Fibroblast of skin of left quadriceps (primary cell): ENCODE data around the gene BAIAP3.
"Not testable (repeated sequence)": the region's sequence is repeated elsewhere in the genome, so short reads cannot be mapped to it uniquely, and the experiment has no call there.

ENCODE experiments used
- DNase-seq, 2 experiments: peaks; one replicate each; pipeline ENCODE4 v3.0.0-alpha.2; 2013; ENCODE audit warnings: low read depth in 2 of 2

BAIAP3 gene, protein sequence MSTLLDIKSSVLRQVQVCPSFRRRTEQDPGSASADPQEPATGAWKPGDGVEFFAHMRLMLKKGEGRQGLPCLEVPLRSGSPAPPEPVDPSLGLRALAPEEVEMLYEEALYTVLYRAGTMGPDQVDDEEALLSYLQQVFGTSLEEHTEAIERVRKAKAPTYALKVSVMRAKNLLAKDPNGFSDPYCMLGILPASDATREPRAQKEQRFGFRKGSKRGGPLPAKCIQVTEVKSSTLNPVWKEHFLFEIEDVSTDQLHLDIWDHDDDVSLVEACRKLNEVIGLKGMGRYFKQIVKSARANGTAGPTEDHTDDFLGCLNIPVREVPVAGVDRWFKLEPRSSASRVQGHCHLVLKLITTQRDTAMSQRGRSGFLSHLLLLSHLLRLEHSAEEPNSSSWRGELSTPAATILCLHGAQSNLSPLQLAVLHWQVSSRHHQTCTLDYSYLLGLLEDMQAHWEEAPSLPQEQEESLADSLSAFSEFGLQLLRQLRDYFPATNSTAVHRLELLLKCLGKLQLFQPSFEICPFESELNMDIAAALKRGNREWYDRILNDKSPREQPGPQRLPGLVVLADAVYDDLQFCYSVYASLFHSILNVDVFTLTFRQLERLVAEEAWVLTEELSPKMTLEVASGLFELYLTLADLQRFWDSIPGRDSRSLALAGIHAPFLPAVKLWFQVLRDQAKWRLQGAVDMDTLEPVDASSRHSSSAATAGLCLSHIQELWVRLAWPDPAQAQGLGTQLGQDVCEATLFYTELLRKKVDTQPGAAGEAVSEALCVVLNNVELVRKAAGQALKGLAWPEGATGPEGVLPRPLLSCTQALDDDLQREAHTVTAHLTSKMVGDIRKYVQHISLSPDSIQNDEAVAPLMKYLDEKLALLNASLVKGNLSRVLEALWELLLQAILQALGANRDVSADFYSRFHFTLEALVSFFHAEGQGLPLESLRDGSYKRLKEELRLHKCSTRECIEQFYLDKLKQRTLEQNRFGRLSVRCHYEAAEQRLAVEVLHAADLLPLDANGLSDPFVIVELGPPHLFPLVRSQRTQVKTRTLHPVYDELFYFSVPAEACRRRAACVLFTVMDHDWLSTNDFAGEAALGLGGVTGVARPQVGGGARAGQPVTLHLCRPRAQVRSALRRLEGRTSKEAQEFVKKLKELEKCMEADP

DNA sequence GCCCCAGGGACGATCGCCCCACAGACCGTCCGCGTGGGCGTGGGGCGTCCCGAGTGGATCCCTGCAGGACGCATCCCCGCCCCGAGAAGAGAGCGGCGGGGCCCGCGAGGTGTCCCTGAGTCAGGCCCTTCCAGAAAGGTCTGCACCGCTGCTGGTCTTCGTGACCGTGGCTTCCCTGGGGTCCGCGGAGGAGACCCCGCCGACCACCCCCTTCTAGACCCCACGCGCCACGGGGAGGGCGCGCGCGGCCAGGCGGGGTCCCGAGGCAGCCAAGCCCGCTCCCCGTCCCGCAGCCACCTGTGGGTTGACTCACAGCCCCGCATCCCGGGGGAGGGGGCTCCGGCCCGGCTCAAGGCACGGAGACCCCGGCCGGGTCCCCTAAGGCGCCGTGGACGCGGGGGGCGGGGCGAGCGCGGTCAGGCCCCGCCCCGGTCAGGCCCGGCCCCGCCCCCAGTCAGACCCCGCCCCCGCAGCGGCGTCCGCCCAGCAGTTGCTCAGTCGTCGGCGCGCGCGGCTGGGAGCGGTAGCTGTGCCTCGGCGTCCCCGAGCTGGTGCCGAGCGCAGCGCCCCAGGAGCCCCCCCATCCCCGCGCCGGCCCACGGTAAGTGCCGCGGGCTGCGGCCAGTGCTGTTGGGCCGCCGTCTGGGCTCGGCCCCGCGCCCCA, at the start of gene BAIAP3:
TSS of gene BAIAP3 (plus strand) at position 497 of the 664 bp plus-strand sequence. CDS start 4,905 bp downstream, outside the sequence.
- no peak for DNase-seq

DNA sequence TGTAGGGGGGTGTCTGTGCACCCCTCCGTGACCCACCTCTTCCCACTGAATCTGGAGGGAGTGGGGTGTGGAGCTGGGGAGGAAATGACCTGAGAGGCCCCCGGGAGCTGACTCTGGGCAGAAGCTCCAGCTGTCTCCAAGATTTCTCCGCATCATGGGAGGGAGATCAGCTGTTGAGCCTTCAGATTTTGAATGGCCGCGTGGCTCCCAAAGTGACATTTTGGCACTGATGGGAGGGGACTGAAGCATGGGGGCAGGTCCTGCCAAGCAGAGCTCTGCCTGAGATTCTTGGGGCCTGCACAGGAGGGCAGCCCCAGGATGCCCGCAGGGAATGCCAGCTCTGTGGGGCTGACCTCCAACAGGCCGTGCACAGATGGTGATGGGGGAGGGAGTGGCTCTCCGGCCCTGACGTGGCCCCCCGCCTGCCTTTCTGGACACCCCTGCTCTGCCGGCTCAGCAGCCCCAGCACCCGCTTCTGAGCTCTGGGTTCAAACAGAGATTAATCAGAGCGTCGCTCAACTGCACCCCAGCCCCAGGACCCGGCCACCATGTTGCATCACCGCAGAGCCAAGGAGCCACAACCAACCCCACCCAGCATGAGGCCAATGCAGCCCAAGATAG, 49.3 kb upstream of the BAIAP3 start:
- no peak for DNase-seq

DNA sequence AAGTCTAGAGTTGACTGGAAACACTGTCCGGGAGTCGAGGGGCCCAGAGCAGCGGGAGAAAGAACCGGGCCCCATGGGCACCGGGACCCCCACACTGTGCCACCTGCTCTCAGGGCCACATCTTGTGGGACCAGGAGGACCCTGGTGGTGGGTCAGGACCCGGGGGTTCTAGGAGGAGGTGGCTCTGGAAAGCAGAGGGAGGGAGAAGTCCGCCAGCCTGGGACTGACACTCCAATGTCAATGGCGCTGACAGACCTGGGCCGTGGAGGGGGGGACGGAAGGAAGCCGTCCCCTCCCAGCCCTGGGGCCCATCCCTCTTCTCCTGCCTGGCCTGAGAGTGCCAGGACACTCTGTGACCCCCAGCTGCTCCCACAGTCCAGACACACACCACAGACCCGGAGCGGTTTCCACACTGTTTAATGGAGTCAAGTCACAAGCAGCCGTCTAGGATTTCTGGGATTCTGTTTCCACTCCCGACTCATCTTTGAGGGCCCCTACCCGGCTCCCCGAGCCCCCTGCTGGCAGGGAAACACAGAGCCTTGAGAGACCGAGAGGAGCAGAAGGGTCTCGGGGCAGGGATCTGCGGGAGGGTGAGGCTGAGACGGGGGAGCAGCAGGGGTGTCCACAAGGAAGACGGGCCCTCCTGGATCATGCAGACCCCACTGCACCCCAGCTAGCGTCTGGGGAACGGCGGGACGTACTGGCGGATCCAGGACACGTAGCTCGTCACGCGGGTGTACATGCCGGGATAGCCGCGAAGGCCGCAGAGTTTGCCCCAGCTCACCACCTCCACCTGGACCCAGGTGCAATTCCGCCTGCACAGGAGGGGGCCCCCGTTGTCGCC, 47.6 kb upstream of the BAIAP3 start:
- no peak for DNase-seq

DNA sequence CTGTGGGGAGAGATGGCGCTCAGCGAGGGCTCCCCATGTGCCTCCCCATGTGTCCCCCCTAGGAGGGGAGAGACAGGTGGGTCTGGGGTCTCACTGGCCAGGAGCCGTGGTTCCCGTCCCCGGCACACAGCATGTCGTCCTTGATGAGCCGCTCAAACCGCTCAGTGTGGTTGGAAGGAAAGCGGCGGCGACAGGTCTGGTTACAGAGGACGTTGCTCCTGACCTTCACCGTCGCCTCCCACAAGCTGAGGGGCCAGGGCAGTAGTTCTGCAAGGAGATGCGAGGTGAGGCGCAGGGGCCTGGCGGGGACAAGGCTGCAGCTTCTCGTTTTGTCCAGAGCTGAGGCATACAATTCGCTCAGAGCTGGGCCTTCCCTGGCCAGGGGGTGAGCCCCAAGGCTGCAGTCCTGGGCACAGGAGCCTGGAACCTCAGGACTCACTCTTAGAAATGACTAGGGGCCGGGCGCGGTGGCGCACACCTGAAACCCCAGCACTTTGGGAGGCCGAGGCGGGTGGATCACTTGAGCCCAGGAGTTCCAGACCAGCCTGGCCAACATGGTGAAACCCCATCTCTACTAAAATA, 46.8 kb upstream of the BAIAP3 start:
- DNase-seq, result no peak

DNA sequence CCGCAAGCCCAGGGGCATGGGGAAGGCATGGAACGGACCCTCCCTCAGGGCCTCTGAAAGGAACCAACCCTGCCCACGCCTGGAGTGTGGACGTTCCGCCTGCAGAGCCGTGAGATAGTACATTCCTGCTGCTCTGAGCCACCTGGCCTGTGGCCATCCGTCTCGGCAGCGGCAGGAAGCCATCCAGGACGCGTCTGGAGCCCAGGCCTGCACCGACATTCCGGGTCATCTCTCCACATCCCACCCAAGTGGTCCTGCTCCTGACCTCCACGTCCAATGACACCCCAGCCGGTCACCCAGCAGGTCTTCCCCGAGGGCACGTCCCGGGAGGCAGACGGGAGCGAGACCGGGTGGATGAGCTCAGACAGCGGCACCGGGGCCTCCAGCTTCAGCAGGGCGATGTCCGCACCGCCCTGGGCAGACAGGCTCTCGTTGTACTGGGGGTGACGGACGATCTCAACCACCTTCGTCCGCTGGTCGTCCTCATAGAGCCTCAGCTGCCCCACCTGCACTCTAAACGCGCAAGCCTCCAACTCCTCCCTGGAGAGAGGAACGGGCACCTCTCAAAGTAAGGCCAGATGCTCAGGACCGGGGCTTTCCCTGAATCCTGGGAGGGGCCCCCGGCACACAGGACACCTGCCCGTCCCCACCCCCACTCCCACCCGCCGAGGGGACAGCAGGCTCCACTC, 45.3 kb upstream of the BAIAP3 start:
- DNase-seq, result no peak

DNA sequence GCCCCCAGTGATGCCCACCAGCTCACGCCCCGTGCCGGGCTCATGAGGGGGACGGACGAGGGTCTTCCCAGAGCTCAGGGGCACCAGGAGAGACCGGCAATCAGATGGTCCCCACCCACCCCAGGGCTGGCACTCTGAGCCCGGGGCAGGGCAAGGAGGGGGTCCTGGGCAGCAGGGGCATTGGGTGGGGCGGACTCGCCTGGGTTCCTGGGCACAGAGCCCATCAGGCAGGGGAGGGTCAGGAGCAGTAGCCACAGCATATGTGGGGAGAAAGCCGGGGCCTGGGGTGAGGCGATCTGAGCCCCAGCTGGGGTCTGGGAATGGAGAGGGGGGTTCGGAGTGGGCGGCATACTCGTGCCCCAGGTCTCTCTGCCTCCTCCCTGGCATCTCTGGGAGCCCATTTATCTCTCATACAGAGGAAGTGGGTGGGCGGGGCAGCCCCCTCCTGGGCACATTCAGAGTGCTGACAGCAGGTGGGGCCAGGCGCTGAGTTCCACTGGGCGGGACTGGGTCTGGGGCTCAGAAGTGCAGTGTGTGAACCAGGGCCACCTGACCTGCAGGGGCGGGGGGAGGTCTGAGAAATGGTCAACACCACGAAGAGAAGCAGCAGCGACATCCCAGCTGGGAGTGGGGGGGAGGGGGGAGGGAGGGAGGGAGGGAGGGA, 44.5 kb upstream of the BAIAP3 start:
- DNase-seq, result no peak

DNA sequence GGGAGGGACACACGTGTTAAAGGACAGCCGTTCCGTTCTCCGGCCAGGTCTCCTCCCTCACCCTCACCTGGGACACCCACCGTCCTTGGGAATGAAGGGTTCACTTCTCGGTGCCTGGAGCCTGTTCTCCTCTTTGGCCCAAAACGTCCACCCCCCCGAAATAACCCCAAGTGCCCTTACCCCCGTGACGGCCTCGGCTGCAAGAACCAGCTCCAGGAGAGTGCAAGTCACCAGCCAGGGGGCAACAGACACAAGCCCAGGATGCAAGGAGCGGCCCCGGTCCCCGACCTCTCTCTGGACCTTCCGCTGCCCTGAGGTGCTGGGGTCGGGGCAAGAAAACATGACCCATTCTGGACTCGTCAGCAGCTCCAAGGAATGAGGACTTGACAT, 44.0 kb upstream of the BAIAP3 start:
- no peak for DNase-seq

DNA sequence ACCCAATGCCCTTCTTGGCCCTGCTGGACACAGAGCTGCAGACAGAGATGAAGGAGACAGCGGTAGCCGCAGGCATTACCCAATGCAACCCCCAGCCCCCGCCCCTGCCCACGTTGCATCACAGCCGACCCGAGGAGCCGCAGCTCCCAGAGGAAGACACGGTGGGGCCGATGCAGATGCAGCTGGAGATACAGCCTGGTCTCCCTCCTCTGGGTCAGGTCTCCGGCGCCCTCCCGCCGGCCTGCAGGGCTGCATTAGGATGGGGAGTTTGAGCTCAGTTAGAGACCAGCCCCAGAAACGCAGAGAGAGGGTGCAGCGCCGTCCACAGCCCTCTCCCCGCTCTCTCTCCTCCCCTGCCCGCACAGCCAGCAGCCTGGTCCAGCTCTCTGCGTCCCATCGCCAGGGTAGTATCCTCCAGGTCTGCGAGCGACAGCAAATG, 43.4 kb upstream of the BAIAP3 start:
- DNase-seq, result no peak

DNA sequence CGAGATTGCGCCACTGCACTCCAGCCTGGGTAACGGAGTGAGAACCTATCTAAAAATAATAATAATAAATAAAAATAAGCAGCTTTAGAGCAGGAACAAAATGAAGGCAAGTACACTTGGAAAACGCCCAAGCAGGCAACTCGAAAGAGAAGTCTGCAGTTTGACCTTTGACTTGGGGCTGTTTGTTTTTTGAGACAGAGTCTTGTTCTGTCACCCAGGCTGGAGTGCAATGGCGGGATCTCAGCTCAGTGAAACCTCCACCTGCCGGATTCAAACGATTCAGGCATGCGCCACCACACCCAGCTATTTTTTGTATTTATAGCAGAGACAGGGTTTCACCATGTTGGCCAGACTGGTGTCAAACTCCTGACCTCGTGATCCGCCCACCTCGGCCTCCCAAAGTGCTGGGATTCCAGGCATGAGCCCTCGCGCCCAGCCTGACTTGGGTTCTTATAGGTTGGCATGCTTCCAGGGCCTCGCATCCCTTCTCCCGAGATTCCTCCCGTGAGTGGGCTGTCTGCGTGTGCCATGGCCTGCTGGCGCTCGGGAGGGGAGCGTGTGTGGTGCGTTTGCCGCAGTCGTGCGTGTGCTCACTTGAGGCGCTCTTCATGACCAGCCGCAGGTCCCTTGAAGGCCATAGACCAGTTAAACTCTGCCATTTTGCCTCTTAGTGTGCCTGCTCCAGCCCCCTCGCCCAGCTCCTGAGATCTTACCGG, 42.4 kb upstream of the BAIAP3 start:
- no peak for DNase-seq

DNA sequence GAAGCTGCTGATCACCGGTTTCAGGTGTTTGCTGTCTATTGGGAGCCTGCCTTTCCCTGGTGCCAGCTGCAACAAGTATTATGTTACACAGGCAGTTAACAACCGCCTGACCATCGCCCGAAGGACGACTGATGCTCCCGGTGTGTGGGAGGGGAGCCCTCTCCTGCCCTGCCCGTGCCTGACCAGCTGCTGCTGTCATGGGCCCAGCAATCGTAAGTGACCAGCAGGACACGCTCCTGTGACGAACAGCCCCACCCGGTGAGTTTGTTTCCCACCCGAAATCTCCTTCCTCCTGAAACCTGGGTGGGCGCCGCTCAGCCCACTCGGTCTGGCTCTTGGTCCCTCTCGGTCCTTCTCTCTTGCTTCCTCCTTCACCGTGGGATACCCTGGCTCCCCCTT, 41.9 kb upstream of the BAIAP3 start:
- DNase-seq, result no peak

DNA sequence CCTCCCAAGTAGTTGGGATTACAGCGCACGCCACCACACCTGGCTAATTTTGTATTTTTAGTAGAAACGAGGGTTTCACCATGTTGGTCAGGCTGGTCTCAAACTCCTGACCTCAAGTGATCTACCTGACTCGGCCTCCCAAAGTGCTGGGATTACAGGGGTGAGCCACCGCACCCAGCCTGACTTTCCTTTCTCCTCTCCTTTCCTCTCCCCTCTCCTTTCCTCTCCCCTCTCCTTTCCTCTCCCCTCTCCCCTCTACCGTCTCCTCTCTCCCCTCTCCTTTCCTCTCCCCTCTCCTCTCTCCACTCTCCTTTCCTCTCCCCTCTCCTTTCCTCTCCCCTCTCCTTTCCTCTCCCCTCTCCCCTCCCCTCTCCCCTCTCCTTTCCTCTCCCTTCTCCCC, 41.2 kb upstream of the BAIAP3 start:
- DNase-seq, result not testable (repeated sequence)

DNA sequence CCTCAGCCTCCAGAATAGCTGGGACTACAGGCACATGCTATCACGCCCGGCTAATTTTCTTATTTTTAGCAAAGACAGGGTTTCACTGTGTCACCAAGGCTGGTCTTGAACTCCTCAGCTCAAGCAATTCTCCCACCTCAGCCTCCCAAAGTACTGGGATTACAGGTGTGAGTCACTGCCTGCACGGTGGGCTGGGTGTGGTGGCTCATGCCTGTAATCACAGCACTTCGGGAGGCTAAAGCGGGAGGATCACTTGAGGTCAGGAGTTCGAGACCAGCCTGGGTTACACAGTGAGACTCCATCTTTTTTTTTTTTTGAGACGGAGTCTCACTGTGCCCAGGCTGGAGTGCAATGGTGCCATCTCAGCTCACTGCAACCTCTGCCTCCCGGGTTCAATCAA, 40.6 kb upstream of the BAIAP3 start:
- DNase-seq, result not testable (repeated sequence)

DNA sequence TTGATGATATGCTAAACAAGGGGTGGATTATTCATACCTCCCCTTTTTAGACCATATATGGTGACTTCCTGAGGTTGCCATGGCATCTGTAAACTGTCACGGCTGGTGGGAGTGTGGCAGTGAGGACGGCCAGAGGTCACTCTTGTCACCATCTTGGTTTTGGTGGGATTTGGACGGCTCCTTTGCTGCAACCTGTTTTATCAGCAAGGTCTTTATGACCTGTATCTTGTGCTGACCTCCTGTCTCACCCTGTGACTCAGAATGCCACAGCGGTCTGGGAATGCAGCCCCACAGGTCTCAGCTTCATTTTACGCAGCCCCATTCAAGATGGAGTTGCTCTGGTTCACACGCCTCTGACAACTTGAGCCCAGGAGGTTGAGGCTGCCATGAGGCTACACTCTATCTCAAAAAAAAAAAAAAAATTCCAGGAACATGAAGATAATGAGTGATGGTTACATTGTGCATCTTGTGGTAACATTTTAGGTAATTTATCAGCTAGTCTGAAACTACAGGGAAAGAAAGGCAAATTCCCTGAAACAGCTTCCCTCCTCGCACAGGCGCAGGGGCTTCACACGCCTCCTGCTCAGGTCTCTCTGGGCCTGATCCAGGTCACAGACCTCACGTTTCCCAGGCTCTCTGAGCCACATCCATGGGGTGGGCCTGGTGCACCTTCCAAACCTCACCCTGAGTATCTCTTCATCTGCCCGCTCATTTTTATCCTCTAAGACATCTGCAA, 39.4 kb upstream of the BAIAP3 start:
- DNase-seq, result no peak

DNA sequence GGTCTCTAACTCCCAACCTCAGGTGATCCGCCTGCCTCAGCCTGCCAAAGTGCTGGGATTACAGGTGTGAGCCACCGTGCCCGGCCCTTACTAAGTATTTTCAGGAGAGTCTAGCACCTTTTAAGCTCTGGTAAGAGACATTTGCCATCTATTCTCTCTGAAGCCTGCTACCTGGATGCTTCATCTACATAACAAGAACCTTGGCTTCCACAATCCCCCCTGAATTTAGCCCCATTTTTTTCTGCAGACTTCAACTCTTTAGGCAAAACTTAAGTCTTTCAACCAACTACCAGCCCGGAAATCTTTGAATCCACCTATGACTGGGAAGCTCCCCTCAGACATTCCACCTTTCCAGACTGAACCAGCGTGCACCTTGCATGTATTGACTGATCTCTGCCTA, 38.0 kb upstream of the BAIAP3 start:
- DNase-seq, result no peak

DNA sequence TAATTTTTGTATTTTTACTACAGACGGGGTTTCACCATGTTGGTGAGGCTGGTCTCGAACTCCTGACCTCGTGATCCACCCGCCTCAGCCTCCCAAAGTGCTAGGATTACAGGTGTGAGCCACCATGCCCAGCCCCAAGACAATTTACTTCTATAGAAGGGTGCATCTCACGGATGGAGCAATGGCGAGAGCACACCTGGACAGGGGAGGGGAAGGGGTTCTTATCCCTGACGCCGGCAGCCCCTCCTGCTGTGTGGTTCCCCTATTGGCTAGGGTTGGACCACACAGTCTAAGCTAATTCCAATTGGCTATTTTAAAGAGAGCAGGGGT, 36.8 kb upstream of the BAIAP3 start:
- not testable (repeated sequence) for DNase-seq

DNA sequence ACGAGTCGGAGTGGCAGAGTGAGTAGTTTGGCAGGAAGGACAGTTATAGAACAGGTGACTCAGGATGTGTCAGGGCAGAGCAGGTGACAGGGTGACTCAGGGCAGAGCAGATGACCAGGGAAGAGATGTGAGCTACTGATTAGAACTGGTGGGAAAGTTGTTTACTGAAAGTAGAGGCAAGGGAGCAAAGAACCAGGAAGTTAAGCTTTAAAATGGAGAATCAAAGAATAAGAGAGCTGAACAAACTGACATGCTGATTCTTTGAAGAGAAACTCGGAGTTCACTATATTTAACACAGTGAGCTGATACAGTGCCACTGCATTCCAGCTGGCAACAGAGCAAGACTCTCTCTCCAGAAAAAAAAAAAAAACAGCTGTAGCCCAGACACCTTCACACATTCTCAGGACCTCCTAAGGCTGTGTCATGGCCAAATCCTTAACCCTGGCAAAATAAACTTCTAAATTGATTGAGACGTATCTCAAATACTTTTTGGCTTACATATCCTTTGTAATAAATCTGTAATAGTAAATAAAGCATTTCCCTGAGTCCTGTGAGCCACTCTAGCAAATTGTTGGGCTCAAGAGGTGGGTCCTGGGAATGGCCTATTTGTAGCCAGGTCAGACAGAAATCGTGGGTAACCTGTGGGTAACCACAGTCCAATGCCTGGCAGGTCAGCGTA, 36.3 kb upstream of the BAIAP3 start:
- no peak for DNase-seq

DNA sequence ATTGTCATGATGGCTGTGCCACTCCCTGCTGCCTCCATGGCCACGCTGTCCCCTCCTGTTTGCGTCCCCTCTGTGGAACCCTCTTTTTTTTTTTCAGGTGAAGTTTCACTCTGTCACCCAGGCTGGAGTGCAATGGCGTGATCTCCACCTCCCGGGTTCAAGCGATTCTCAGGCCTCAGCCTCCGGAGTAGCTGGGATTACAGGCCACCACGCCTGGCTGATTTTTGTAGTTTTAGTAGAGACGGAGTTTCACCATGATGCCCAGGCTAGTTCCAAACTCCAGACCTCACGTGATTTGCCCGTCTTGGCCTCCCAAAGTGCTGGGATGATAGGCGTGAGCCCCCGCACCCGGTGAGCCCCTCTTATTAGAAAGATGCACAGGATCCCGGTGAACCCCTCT, 35.0 kb upstream of the BAIAP3 start:
- DNase-seq, result no peak
